LHCN-M2 (cell line): ENCODE measurements around the gene ATL2. TPM values are rescaled to one million over a fixed set of nuclear protein-coding genes. Genes with fewer than 3 reads are reported as not detected.

Source experiments
- DNase-seq: peaks from one replicate; pipeline ENCODE4 v3.0.0-alpha.2; 2012; ENCODE audit warnings: low read depth
- total RNA-seq: library from RNA; depleted of rRNA; stranded (reverse); fragments of >200 nt; gene quantifications from 2 replicates; pipeline ENCODE4 v1.2.3, GENCODE V29; 2014; rRNA removed

ATL2 gene
- total RNA-seq, 1 experiment from 2014 or later: 68.7 TPM

GRCh38 chr2:38248707-38249106, 128.4 kb downstream of the ATL2 start:
- no peak for DNase-seq

GRCh38 chr2:38248255-38248654, 128.8 kb downstream of the ATL2 start:
- DNase-seq: no peak

GRCh38 chr2:38246105-38246504, 131.0 kb downstream of the ATL2 start:
- no peak for DNase-seq

GRCh38 chr2:38245114-38245641, 131.9 kb downstream of the ATL2 start:
- peak; percentile 30 for DNase-seq

GRCh38 chr2:38244301-38244700, 132.8 kb downstream of the ATL2 start:
- no peak for DNase-seq

Other genes with a start within 250 kb of the ATL2 start
- 54.9 and 62.6 TPM in 2 replicates for gene HNRNPLL, start 225.7 kb upstream of the ATL2 start, total RNA-seq